Activated naive CD8-positive, alpha-beta T cell treated with anti-CD3 and anti-CD28 coated beads, Interleukin-2, amount 10 ng/mL, durations not matched to agents 7 days and 5 days (primary cell): Measurements from ENCODE around the gene ACVRL1. TPM values are rescaled to one million over a fixed set of nuclear protein-coding genes. Genes with fewer than 3 reads are reported as not detected.

ENCODE experiments used
- ATAC-seq: fragments of 150-1000 bp; cut with Tn5 transposase; one replicate; pipeline ENCODE4 v1.10.0; 2021; ENCODE audit warnings: low read depth, moderate library complexity
- POLR2A ChIA-PET: fragments of 350-600 bp; sonication (Branson Sonifier 250); formaldehyde crosslinking; loops from one replicate; lab custom pipeline; 2021; ENCODE audit warnings: antibody characterized with exemption; lab: Charles Lee
- DNase-seq: peaks from one replicate; pipeline ENCODE4 v3.0.0; 2021
- H3K27ac Mint-ChIP-seq: one replicate; pipeline ENCODE4 v1.8.0; 2022; ENCODE audit warnings: mild to moderate bottlenecking, mixed read lengths
- H3K27me3 Mint-ChIP-seq: one replicate; pipeline ENCODE4 v1.8.0; 2022; ENCODE audit warnings: mild to moderate bottlenecking, moderate library complexity, mixed read lengths
- H3K36me3 Mint-ChIP-seq: one replicate; pipeline ENCODE4 v1.8.0; 2021; ENCODE audit warnings: mild to moderate bottlenecking, mixed read lengths
- H3K4me1 Mint-ChIP-seq: one replicate; pipeline ENCODE4 v1.8.0; 2021; ENCODE audit warnings: mixed read lengths
- H3K4me3 Mint-ChIP-seq: one replicate; pipeline ENCODE4 v1.8.0; 2022; ENCODE audit warnings: mild to moderate bottlenecking, moderate library complexity, mixed read lengths
- H3K9me3 Mint-ChIP-seq: one replicate; pipeline ENCODE4 v1.8.0; 2021; ENCODE audit warnings: mixed read lengths
- total RNA-seq, 2 experiments: library from RNA; stranded (reverse); gene quantifications; one replicate each; pipeline ENCODE4 v1.2.3, GENCODE V29; 2021

The ACVRL1 gene
- total RNA-seq, 2 experiments from 2014 or later = not detected

GRCh38 chr12:51951843-51952722 is 44.8 kb downstream of the ACVRL1 start:
- H3K27me3 Mint-ChIP-seq = peaks cover 35% of the 10 kb centered on the region
- POLR2A ChIA-PET = interaction anchor here (0.7 kb wide), 1 partner anchor 73 kb away, joined by 3 read pairs; no protein-coding TSS in a partner anchor
- H3K36me3 Mint-ChIP-seq = peaks cover 1% of the 10 kb centered on the region
- peak; percentile 39 for DNase-seq
- H3K4me1 Mint-ChIP-seq = peaks cover 23% of the 10 kb centered on the region
- ATAC-seq = peak; percentile 12
- no peak overlapping the region for H3K27ac Mint-ChIP-seq
- peaks cover 2% of the 10 kb centered on the region for H3K9me3 Mint-ChIP-seq
- H3K4me3 Mint-ChIP-seq = peak overlapping the region; percentile 78

GRCh38 chr12:51953089-51953488 is 45.8 kb downstream of the ACVRL1 start:
- POLR2A ChIA-PET = no interaction called here
- Mint-ChIP-seq H3K27ac (no peak overlapping the region), H3K27me3 (peaks cover 25% of the 10 kb centered on the region), H3K4me3 (peak overlapping the region; percentile 78), H3K9me3 (no peaks in the 10 kb centered on the region), H3K4me1 (peaks cover 26% of the 10 kb centered on the region), H3K36me3 (peaks cover 1% of the 10 kb centered on the region)
- DNase-seq = no peak
- ATAC-seq = no peak

- no peak for DNase-seq
- ATAC-seq = no peak
- peak overlapping the region; percentile 78 for H3K4me3 Mint-ChIP-seq
- H3K36me3 Mint-ChIP-seq = peaks cover 1% of the 10 kb centered on the region
- POLR2A ChIA-PET = interaction anchor here (0.7 kb wide), 1 partner anchor 30 kb away, joined by 3 read pairs; no protein-coding TSS in a partner anchor
- peaks cover 19% of the 10 kb centered on the region for H3K27me3 Mint-ChIP-seq
- peaks cover 26% of the 10 kb centered on the region for H3K4me1 Mint-ChIP-seq
- H3K27ac Mint-ChIP-seq = no peak overlapping the region
- no peaks in the 10 kb centered on the region for H3K9me3 Mint-ChIP-seq
Measured at GRCh38 chr12:51953864-51954263, 46.6 kb downstream of the ACVRL1 start.

- H3K9me3 Mint-ChIP-seq = no peaks in the 10 kb centered on the region
- H3K36me3 Mint-ChIP-seq = peaks cover 4% of the 10 kb centered on the region
- DNase-seq (no peak), ATAC-seq (no peak)
- H3K4me1 Mint-ChIP-seq = peaks cover 26% of the 10 kb centered on the region
- no peak overlapping the region for H3K27ac Mint-ChIP-seq
- H3K27me3 Mint-ChIP-seq = peaks cover 11% of the 10 kb centered on the region
- POLR2A ChIA-PET = interaction anchor here (0.7 to 1.6 kb wide), 4 partner anchors 11 to 82 kb away, joined by 3 to 4 read pairs (median 3); no protein-coding TSS in a partner anchor
- no peak overlapping the region for H3K4me3 Mint-ChIP-seq
Measured at GRCh38 chr12:51954561-51955361, 47.5 kb downstream of the ACVRL1 start.

GRCh38 chr12:51955702-51956101 is 48.4 kb downstream of the ACVRL1 start:
- Mint-ChIP-seq H3K27ac (no peak overlapping the region), H3K9me3 (no peaks in the 10 kb centered on the region), H3K36me3 (peaks cover 6% of the 10 kb centered on the region), H3K4me1 (peaks cover 26% of the 10 kb centered on the region), H3K4me3 (no peak overlapping the region), H3K27me3 (peaks cover 5% of the 10 kb centered on the region)
- POLR2A ChIA-PET = interaction anchor here (1.1 to 1.6 kb wide), 3 partner anchors 11 to 81 kb away, joined by 3 to 4 read pairs (median 3); no protein-coding TSS in a partner anchor
- DNase-seq (no peak), ATAC-seq (no peak)

GRCh38 chr12:51958542-51958941 is 51.2 kb downstream of the ACVRL1 start:
- no peak overlapping the region for H3K4me3 Mint-ChIP-seq
- H3K36me3 Mint-ChIP-seq = peaks cover 16% of the 10 kb centered on the region
- H3K9me3 Mint-ChIP-seq = no peaks in the 10 kb centered on the region
- no peak overlapping the region for H3K27ac Mint-ChIP-seq
- peaks cover 26% of the 10 kb centered on the region for H3K4me1 Mint-ChIP-seq
- H3K27me3 Mint-ChIP-seq = no peaks in the 10 kb centered on the region
- DNase-seq (no peak), ATAC-seq (no peak)
- POLR2A ChIA-PET = interaction anchor here (0.6 kb wide), 1 partner anchor 390 kb away, joined by 3 read pairs; no protein-coding TSS in a partner anchor

GRCh38 chr12:51959211-51959610 is 51.9 kb downstream of the ACVRL1 start:
- peaks cover 22% of the 10 kb centered on the region for H3K4me1 Mint-ChIP-seq
- no peaks in the 10 kb centered on the region for H3K27me3 Mint-ChIP-seq
- no peak for ATAC-seq
- POLR2A ChIA-PET = interaction anchor here (0.6 kb wide), 1 partner anchor 389 kb away, joined by 3 read pairs; no protein-coding TSS in a partner anchor
- no peak overlapping the region for H3K27ac Mint-ChIP-seq
- no peak for DNase-seq
- H3K9me3 Mint-ChIP-seq = no peaks in the 10 kb centered on the region
- H3K36me3 Mint-ChIP-seq = peaks cover 16% of the 10 kb centered on the region
- H3K4me3 Mint-ChIP-seq = no peak overlapping the region

- ATAC-seq (no peak), DNase-seq (no peak)
- no peak overlapping the region for H3K4me3 Mint-ChIP-seq
- POLR2A ChIA-PET = no interaction called here
- no peak overlapping the region for H3K27ac Mint-ChIP-seq
- no peaks in the 10 kb centered on the region for H3K9me3 Mint-ChIP-seq
- peaks cover 21% of the 10 kb centered on the region for H3K36me3 Mint-ChIP-seq
- H3K27me3 Mint-ChIP-seq = no peaks in the 10 kb centered on the region
- peaks cover 17% of the 10 kb centered on the region for H3K4me1 Mint-ChIP-seq
Measured at GRCh38 chr12:51959921-51960320, 52.6 kb downstream of the ACVRL1 start.

- POLR2A ChIA-PET = no interaction called here
- no peak overlapping the region for H3K4me3 Mint-ChIP-seq
- H3K9me3 Mint-ChIP-seq = no peaks in the 10 kb centered on the region
- DNase-seq (no peak), ATAC-seq (no peak)
- peaks cover 15% of the 10 kb centered on the region for H3K4me1 Mint-ChIP-seq
- H3K36me3 Mint-ChIP-seq = peaks cover 21% of the 10 kb centered on the region
- H3K27me3 Mint-ChIP-seq = no peaks in the 10 kb centered on the region
- no peak overlapping the region for H3K27ac Mint-ChIP-seq
Measured at GRCh38 chr12:51960488-51960887, 53.2 kb downstream of the ACVRL1 start.

- DNase-seq (no peak), ATAC-seq (no peak)
- Mint-ChIP-seq H3K36me3 (peaks cover 25% of the 10 kb centered on the region), H3K27ac (no peak overlapping the region), H3K27me3 (no peaks in the 10 kb centered on the region), H3K4me1 (peaks cover 15% of the 10 kb centered on the region), H3K4me3 (no peak overlapping the region), H3K9me3 (no peaks in the 10 kb centered on the region)
- POLR2A ChIA-PET = no interaction called here
Measured at GRCh38 chr12:51960890-51961289, 53.6 kb downstream of the ACVRL1 start.

- DNase-seq = no peak
- Mint-ChIP-seq H3K27ac (no peak overlapping the region), H3K4me3 (no peak overlapping the region), H3K9me3 (no peaks in the 10 kb centered on the region), H3K27me3 (no peaks in the 10 kb centered on the region), H3K4me1 (peaks cover 14% of the 10 kb centered on the region), H3K36me3 (peaks cover 25% of the 10 kb centered on the region)
- ATAC-seq = no peak
- POLR2A ChIA-PET = interaction anchor here (1.0 kb wide), 1 partner anchor 10 kb away, joined by 3 read pairs; no protein-coding TSS in a partner anchor
Measured at GRCh38 chr12:51961834-51962233, 54.5 kb downstream of the ACVRL1 start.

GRCh38 chr12:51962737-51963136 is 55.4 kb downstream of the ACVRL1 start:
- H3K4me1 Mint-ChIP-seq = peaks cover 13% of the 10 kb centered on the region
- POLR2A ChIA-PET = interaction anchor here (1.0 kb wide), 1 partner anchor 9 kb away, joined by 3 read pairs; no protein-coding TSS in a partner anchor
- peaks cover 25% of the 10 kb centered on the region for H3K36me3 Mint-ChIP-seq
- ATAC-seq (no peak), DNase-seq (no peak)
- H3K27me3 Mint-ChIP-seq = peaks cover 2% of the 10 kb centered on the region
- H3K4me3 Mint-ChIP-seq = no peak overlapping the region
- no peaks in the 10 kb centered on the region for H3K9me3 Mint-ChIP-seq
- no peak overlapping the region for H3K27ac Mint-ChIP-seq

- no peak for ATAC-seq
- H3K4me1 Mint-ChIP-seq = peaks cover 12% of the 10 kb centered on the region
- H3K4me3 Mint-ChIP-seq = no peak overlapping the region
- POLR2A ChIA-PET = no interaction called here
- H3K27ac Mint-ChIP-seq = no peak overlapping the region
- peaks cover 25% of the 10 kb centered on the region for H3K36me3 Mint-ChIP-seq
- peaks cover 2% of the 10 kb centered on the region for H3K27me3 Mint-ChIP-seq
- DNase-seq = no peak
- no peaks in the 10 kb centered on the region for H3K9me3 Mint-ChIP-seq
Measured at GRCh38 chr12:51963477-51963876, 56.2 kb downstream of the ACVRL1 start.
